ENCODE data around the gene GRWD1. TPM values are rescaled to one million over a fixed set of nuclear protein-coding genes. Genes with fewer than 3 reads are reported as not detected.

GRWD1 gene
- total and polyA plus RNA-seq, 2 of the 4 experiments (the other 2 are of a cell fraction), result 22.0 to 22.5 TPM

- Histone ChIP-seq H2BK15ac (ENCODE audit: low read depth, low read length) (no peak overlapping the region), H4K5ac (ENCODE audit: low read depth, low read length) (no peak overlapping the region), H3K56ac (ENCODE audit: extremely low read depth, insufficient read depth, low read length) (no peak overlapping the region), H2BK20ac (ENCODE audit: low read depth, low read length) (no peak overlapping the region), H3K79me1 (ENCODE audit: low read depth in 1 of 2, low read length in 2 of 2) (peaks cover 7 to 13% of the 10 kb centered on the region in 2 experiments), H3K9me1 (ENCODE audit: insufficient read depth, low read length) (peaks cover 4% of the 10 kb centered on the region), H4K20me1 (ENCODE audit: insufficient read depth, low read length) (no peaks in the 10 kb centered on the region), H2BK5ac (ENCODE audit: low read depth, low read length, poor library complexity, severe bottlenecking) (no peak overlapping the region), H3K18ac (ENCODE audit: low read depth, low read length) (no peak overlapping the region), H3K4me3 (ENCODE audit: insufficient read depth, low read depth, low read length) (no peak overlapping the region), H3K27ac (ENCODE audit: insufficient read depth, low read length) (no peak overlapping the region), H3K27me3 (ENCODE audit: control insufficient read depth, insufficient read depth, low read length) (peaks cover 19% of the 10 kb centered on the region), H3K4me2 (ENCODE audit: low read depth, low read length) (no peak overlapping the region), H2AK9ac (replicated peaks; ENCODE audit: low read depth, low read length, poor library complexity) (no peak overlapping the region), H3K36me3 (ENCODE audit: control insufficient read depth, insufficient read depth, low read length) (peaks cover under 1% of the 10 kb centered on the region; the same call in 1 of the 2 replicates), H4K8ac (ENCODE audit: low read depth in 2 of 2, low read length in 2 of 2) (no peak overlapping the region), H3K9me3 (ENCODE audit: control insufficient read depth, insufficient read depth, low read length) (no peaks in the 10 kb centered on the region), H3K14ac (replicated peaks; ENCODE audit: low read depth, low read length) (no peak overlapping the region), H3K4me1 (ENCODE audit: control insufficient read depth, insufficient read depth, low read length) (peaks cover 8% of the 10 kb centered on the region), H3K4ac (ENCODE audit: low read depth, low read length) (no peak overlapping the region), H3K9ac (ENCODE audit: low read depth, low read length) (no peak overlapping the region), H2AFZ (replicated peaks; ENCODE audit: low read length, poor library complexity) (peak overlapping the region; percentile 9), H3K23ac (ENCODE audit: low read depth, low read length) (no peak overlapping the region), H2BK120ac (ENCODE audit: low read depth, low read length) (no peak overlapping the region), H2AK5ac (ENCODE audit: low read depth, low read length) (no peak overlapping the region), H4K91ac (ENCODE audit: insufficient read depth, low read depth, low read length) (no peak overlapping the region)
- intact Hi-C loops (cut with micrococcal nuclease) (no loop called here), dilution Hi-C loops (cut with HindIII; ENCODE audit: low sequenced_read_pairs, unreplicated experiment) (no loop called here), in situ Hi-C loops (cut with MboI; ENCODE audit: low sequenced_read_pairs) (no loop called here)
- CTCF ChIA-PET, result no interaction called here
- WGBS, 2 experiments (ENCODE audit: extremely low coverage in 2 of 2, insufficient read length in 1 of 2), result 45% methylated on average over 38 of the region's 94 CpGs; no CpG with 5 or more reads in 1 of the 2 experiments
- ATAC-seq (ENCODE audit: low read depth) (no peak), DNase-seq (no peak)
- no TSS peak for BruUV-seq (replicated peaks)
- no peak for TF ChIP-seq MXI1 (IDR thresholded peaks at IDR 0.05; ENCODE audit: borderline replicate concordance, low read depth, low read length)
- no peak for TF ChIP-seq CEBPB (IDR thresholded peaks at IDR 0.05; ENCODE audit: low read depth, low read length)
- no peak for TF ChIP-seq SMC3 (IDR thresholded peaks at IDR 0.05; ENCODE audit: low read depth, low read length)
- TF ChIP-seq BHLHE40 (IDR thresholded peaks at IDR 0.05; ENCODE audit: low read depth, low read length), result no peak
- no peak for TF ChIP-seq CHD1 (IDR thresholded peaks at IDR 0.05; ENCODE audit: low read depth, low read length)
- no peak for TF ChIP-seq RFX5 (IDR thresholded peaks at IDR 0.05; ENCODE audit: low read depth, low read length)
- TF ChIP-seq POLR2A (IDR thresholded peaks at IDR 0.05; ENCODE audit: low read depth, low read length), result no peak
- no peak for TF ChIP-seq USF2 (IDR thresholded peaks at IDR 0.05; ENCODE audit: low read depth, low read length)
- no peak for TF ChIP-seq CTCF (conservative IDR thresholded peaks at IDR 0.05; ENCODE audit: low read depth, low read length)
- no peak for TF ChIP-seq ELK1 (IDR thresholded peaks at IDR 0.05; ENCODE audit: borderline replicate concordance, low read depth, low read length)
- POLR2A ChIA-PET (ENCODE audit: unreplicated experiment), result no interaction called here
These were observed 3.4 kb upstream of the GRWD1 start for GRCh38 chr19:48442116-48443035.
